ENCODE measurements around the gene ZBTB46. TPM values are rescaled to one million over a fixed set of nuclear protein-coding genes. Genes with fewer than 3 reads are reported as not detected.

The ZBTB46 gene
- total RNA-seq, 2 experiments from 2014 or later: 0.67 to 1.3 TPM

DNA sequence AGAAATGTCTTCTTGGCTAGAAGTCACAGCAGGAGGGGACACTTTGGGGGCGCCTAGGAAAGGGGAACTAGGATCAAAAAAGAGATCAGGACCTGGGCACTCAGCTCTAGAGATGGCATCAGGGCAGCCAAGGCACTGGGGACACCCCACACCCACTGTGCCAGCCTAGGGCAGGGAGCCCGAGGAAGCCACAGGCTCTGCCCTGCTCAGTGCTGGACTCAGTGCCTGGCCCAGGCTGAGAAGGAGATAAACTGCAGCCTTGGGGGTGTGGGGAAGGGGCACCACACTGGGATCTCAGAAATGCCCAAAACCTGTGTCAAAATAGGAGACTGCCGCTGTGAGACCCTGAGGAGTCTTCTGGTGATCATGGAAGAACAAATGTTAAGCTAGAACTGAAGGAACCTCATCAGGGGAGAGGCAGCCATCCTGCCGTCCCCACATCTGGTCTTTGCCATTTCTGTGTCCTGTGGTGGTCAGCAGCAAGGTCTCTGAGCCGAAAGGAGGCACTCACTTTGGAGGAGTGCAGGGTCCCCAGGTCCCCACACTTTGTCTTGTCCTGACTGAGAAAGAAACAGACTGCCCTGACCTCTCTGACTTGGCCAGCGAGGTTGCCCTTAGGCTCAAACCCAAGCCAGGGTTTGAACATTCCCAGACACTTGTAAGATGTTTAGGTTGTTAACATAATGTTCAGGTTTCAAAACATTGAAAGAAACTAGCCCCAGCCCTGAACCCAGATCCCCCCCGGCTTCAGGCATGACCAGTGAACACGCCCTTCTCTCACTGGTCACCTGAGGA, 125.6 kb downstream of the ZBTB46 start:
- H3K36me3 ChIP-seq (ENCODE audit: insufficient read depth, low read length): peaks cover 56% of the 10 kb centered on the region
- H3K79me2 ChIP-seq (ENCODE audit: insufficient read depth, low read depth, low read length): peaks cover 46% of the 10 kb centered on the region
- ChIA-PET CTCF (ENCODE audit: unreplicated experiment) (no interaction called here), POLR2A (interaction anchor here (0.7 kb wide), 1 partner anchor 64 kb away, joined by 4 read pairs; no protein-coding TSS in a partner anchor)
- H3K4me2 ChIP-seq (ENCODE audit: low read length): peak overlapping the region; percentile 79; the same call in 1 of the 2 replicates
- no peaks in the 10 kb centered on the region for H3K9me2 ChIP-seq (ENCODE audit: insufficient read depth, low read length)
- intact Hi-C loops (cut with micrococcal nuclease; ENCODE audit: unreplicated experiment): loop anchor here (2.0 to 5.0 kb wide), 2 partner anchors 41 to 82 kb away; no protein-coding TSS in a partner anchor
- TF ChIP-seq, protein P1, sequence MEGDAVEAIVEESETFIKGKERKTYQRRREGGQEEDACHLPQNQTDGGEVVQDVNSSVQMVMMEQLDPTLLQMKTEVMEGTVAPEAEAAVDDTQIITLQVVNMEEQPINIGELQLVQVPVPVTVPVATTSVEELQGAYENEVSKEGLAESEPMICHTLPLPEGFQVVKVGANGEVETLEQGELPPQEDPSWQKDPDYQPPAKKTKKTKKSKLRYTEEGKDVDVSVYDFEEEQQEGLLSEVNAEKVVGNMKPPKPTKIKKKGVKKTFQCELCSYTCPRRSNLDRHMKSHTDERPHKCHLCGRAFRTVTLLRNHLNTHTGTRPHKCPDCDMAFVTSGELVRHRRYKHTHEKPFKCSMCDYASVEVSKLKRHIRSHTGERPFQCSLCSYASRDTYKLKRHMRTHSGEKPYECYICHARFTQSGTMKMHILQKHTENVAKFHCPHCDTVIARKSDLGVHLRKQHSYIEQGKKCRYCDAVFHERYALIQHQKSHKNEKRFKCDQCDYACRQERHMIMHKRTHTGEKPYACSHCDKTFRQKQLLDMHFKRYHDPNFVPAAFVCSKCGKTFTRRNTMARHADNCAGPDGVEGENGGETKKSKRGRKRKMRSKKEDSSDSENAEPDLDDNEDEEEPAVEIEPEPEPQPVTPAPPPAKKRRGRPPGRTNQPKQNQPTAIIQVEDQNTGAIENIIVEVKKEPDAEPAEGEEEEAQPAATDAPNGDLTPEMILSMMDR (conservative IDR thresholded peaks at IDR 0.05; ENCODE audit: low read length): no peak
- TF ChIP-seq EZH2phosphoT487 (IDR thresholded peaks at IDR 0.05; ENCODE audit: borderline replicate concordance, low read depth, low read length): no peak
- no peak overlapping the region for H2AFZ ChIP-seq (ENCODE audit: low read length)
- H3K9me3 ChIP-seq (ENCODE audit: low read length): no peaks in the 10 kb centered on the region
- no peak overlapping the region for H3K27ac ChIP-seq (ENCODE audit: low read depth, low read length, poor library complexity, severe bottlenecking)
- DNase-seq (ENCODE audit: low spot score): no peak
- H4K20me1 ChIP-seq (ENCODE audit: insufficient read depth, low read length): peaks cover 8% of the 10 kb centered on the region; the same call in 1 of the 2 replicates
- no peak overlapping the region for H3K4me3 ChIP-seq (ENCODE audit: low read depth, low read length, poor library complexity, severe bottlenecking)
- no TSS peak for BruUV-seq (replicated peaks)
- H3K4me1 ChIP-seq (ENCODE audit: insufficient read depth, low read length, poor library complexity, severe bottlenecking): peaks cover 21% of the 10 kb centered on the region

DNA sequence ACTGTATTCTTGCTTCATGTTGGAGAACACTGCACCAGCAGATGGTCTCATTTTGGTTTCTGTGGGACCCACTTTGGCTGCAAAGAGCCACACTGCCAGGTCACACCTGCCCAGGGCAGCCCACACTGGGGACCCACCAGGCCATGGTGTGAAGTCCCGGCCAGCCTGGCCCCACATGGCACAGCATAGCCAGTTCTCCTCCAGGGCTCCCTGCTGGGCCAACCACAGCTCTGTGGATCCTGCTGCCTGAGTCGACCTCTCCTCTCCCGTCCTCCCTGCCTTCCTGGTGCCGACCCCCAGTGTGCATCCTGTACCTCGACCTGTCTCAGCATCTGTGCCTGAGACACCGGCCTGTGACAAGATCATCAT, 126.3 kb downstream of the ZBTB46 start:
- no peak overlapping the region for H3K4me3 ChIP-seq (ENCODE audit: low read depth, low read length, poor library complexity, severe bottlenecking)
- ChIA-PET POLR2A (no interaction called here), CTCF (ENCODE audit: unreplicated experiment) (no interaction called here)
- H3K36me3 ChIP-seq (ENCODE audit: insufficient read depth, low read length): peaks cover 54% of the 10 kb centered on the region
- peaks cover 39% of the 10 kb centered on the region for H3K79me2 ChIP-seq (ENCODE audit: insufficient read depth, low read depth, low read length)
- no peaks in the 10 kb centered on the region for H3K9me3 ChIP-seq (ENCODE audit: low read length)
- intact Hi-C loops (cut with micrococcal nuclease; ENCODE audit: unreplicated experiment): loop anchor here (5.0 kb wide), 1 partner anchor 83 kb away; no protein-coding TSS in a partner anchor
- peaks cover 21% of the 10 kb centered on the region for H3K4me1 ChIP-seq (ENCODE audit: insufficient read depth, low read length, poor library complexity, severe bottlenecking)
- no peak for DNase-seq (ENCODE audit: low spot score)
- peaks cover 8% of the 10 kb centered on the region; the same call in 1 of the 2 replicates for H4K20me1 ChIP-seq (ENCODE audit: insufficient read depth, low read length)
- H3K27ac ChIP-seq (ENCODE audit: low read depth, low read length, poor library complexity, severe bottlenecking): no peak overlapping the region
- H3K9me2 ChIP-seq (ENCODE audit: insufficient read depth, low read length): no peaks in the 10 kb centered on the region
- no peak overlapping the region for H3K4me2 ChIP-seq (ENCODE audit: low read length)
- no peak overlapping the region for H2AFZ ChIP-seq (ENCODE audit: low read length)
- BruUV-seq (replicated peaks): no TSS peak
- TF ChIP-seq EZH2phosphoT487 (IDR thresholded peaks at IDR 0.05; ENCODE audit: borderline replicate concordance, low read depth, low read length): no peak
- TF ChIP-seq, protein P1 (conservative IDR thresholded peaks at IDR 0.05; ENCODE audit: low read length): no peak

Data from OCI-LY7 (cell line).